DOHH2 (cell line): ENCODE data around the gene HSD3B7.

ENCODE experiments used
- CTCF ChIP-seq: fragments of 200-600 bp; sonication (generic); IDR thresholded peaks from one replicate; pipeline ENCODE4 v1.5.1; 2014; ENCODE audit warnings: antibody characterized with exemption, mild to moderate bottlenecking, low read depth, low read length; ENCODE audit not compliant: poor library complexity, severe bottlenecking
- EZH2phosphoT487 ChIP-seq: fragments of 200-600 bp; sonication (generic); IDR thresholded peaks from 2 replicates; pipeline ENCODE4 v1.6.1; 2017; ENCODE audit warnings: borderline replicate concordance, mild to moderate bottlenecking, antibody characterized with exemption, low read length, moderate library complexity, mixed read lengths

GRCh38 chr16:30953111-30953510 is 31.9 kb upstream of the HSD3B7 start:
- TF ChIP-seq CTCF, result no peak
- no peak for TF ChIP-seq EZH2phosphoT487
